H1 (cell line): ENCODE measurements around the gene MFAP1. TPM values are rescaled to one million over a fixed set of nuclear protein-coding genes. Genes with fewer than 3 reads are reported as not detected.

Experiments
- CTCF ChIA-PET: fragments of 300-600 bp; sonication (Branson Sonifier 250); formaldehyde crosslinking; loops from one replicate; lab custom pipeline; 2021; ENCODE audit not compliant: partially characterized antibody; lab: Charles Lee
- POLR2A ChIA-PET: fragments of 300-600 bp; sonication (Branson Sonifier 250); formaldehyde crosslinking; loops from one replicate; lab custom pipeline; 2021; ENCODE audit warnings: inconsistent platforms; ENCODE audit not compliant: partially characterized antibody; lab: Charles Lee
- DNase-seq, 2 experiments: peaks; one replicate each; pipeline versions ENCODE4 v3.0.0 to v3.0.0-alpha.2; 2010 to 2022; ENCODE audit warnings: low spot score in 2 of 2, low read depth in 1 of 2, mixed read lengths in 1 of 2
- FAIRE-seq: peaks from 2 replicates; lab custom pipeline; 2011; peaks lifted over from hg19 to GRCh38; lab: Jason Lieb, UNC
- H2AFZ ChIP-seq: 2 replicates; pipeline ENCODE4 v1.8.1; 2012; ENCODE audit warnings: low read length, inconsistent platforms
- H2AK5ac ChIP-seq: 2 replicates; pipeline ENCODE4 v1.6.1; 2013; ENCODE audit warnings: low read depth, low read length
- H2BK120ac ChIP-seq: replicated peaks from 2 replicates; pipeline ENCODE3; 2013; ENCODE audit warnings: low read depth, low read length, inconsistent platforms
- H2BK12ac ChIP-seq: 2 replicates; pipeline ENCODE4 v1.6.1; 2013; ENCODE audit warnings: low read depth, low read length
- H2BK15ac ChIP-seq: 2 replicates; pipeline ENCODE4 v1.6.1; 2013; ENCODE audit warnings: low read length
- H2BK20ac ChIP-seq: 2 replicates; pipeline ENCODE4 v1.6.1; 2013; ENCODE audit warnings: low read length
- H2BK5ac ChIP-seq: 2 replicates; pipeline ENCODE4 v1.6.1; 2013; ENCODE audit warnings: low read depth, low read length
- H3K14ac ChIP-seq: 2 replicates; pipeline ENCODE4 v1.6.1; 2013; ENCODE audit warnings: inconsistent platforms; ENCODE audit not compliant: insufficient read length
- H3K18ac ChIP-seq: 2 replicates; pipeline ENCODE4 v1.6.1; 2013; ENCODE audit warnings: low read length; ENCODE audit errors: extremely low read depth
- H3K23ac ChIP-seq: 2 replicates; pipeline ENCODE4 v1.6.1; 2013; ENCODE audit warnings: inconsistent platforms; ENCODE audit not compliant: insufficient read length
- H3K23me2 ChIP-seq: 2 replicates; pipeline ENCODE4 v1.6.1; 2013; ENCODE audit warnings: low read depth, low read length
- H3K27ac ChIP-seq: 2 replicates; pipeline ENCODE4 v1.6.1; 2011; ENCODE audit warnings: low read depth, low read length, inconsistent platforms
- H3K27me3 ChIP-seq, 4 experiments: replicated peaks in 1 of 4; 1 replicate in 1 of 4; 2 replicates in 3 of 4; pipeline versions ENCODE4 v1.6.1 to v1.8.1; 2011 to 2013; ENCODE audit warnings: low read length in 3 of 4, mild to moderate bottlenecking in 3 of 4, inconsistent platforms in 2 of 4, mixed read lengths in 2 of 4, moderate library complexity in 1 of 4; ENCODE audit not compliant: control insufficient read depth in 3 of 4, insufficient read depth in 3 of 4; ENCODE audit errors: extremely low read depth in 1 of 4
- H3K36me3 ChIP-seq, 4 experiments: 2 replicates each; pipeline versions ENCODE4 v1.6.1 to v1.8.1; 2011 to 2013; ENCODE audit warnings: mild to moderate bottlenecking in 4 of 4, low read length in 3 of 4, moderate library complexity in 2 of 4, control low read depth in 1 of 4, inconsistent platforms in 1 of 4; ENCODE audit not compliant: insufficient read depth in 4 of 4, control insufficient read depth in 2 of 4
- H3K4ac ChIP-seq: replicated peaks from 2 replicates; pipeline ENCODE3; 2013; ENCODE audit warnings: low read length, low read depth, mixed read lengths, inconsistent platforms; ENCODE audit not compliant: insufficient read length
- H3K4me1 ChIP-seq, 4 experiments: replicated peaks in 1 of 4; 1 replicate in 1 of 4; 2 replicates in 3 of 4; pipeline versions ENCODE4 v1.6.1 to v1.8.1; 2011 to 2013; ENCODE audit warnings: low read length in 3 of 4, inconsistent platforms in 2 of 4, mixed read lengths in 1 of 4; ENCODE audit not compliant: insufficient read depth in 4 of 4, control insufficient read depth in 3 of 4
- H3K4me2 ChIP-seq, 2 experiments: 2 replicates each; pipeline versions ENCODE4 v1.6.1 to v1.8.1; 2011 to 2013; ENCODE audit warnings: low read depth in 2 of 2, low read length in 2 of 2, control low read depth in 1 of 2, inconsistent platforms in 1 of 2, mild to moderate bottlenecking in 1 of 2; ENCODE audit not compliant: insufficient read depth in 1 of 2
- H3K4me3 ChIP-seq, 4 experiments: fragments of 200-600, 300-600 bp in 1 of 4; sonication (generic), shearing (Covaris generic), sonication (Bioruptor Twin) in 1 of 4; 2 replicates each; pipeline versions ENCODE4 v1.5.1 to v1.8.1; 2011 to 2016; ENCODE audit warnings: low read length in 4 of 4, low read depth in 3 of 4, control low read depth in 2 of 4, inconsistent platforms in 2 of 4, mild to moderate bottlenecking in 2 of 4, mixed read lengths in 1 of 4, moderate library complexity in 1 of 4; ENCODE audit not compliant: insufficient read depth in 2 of 4; ENCODE audit errors: extremely low read depth in 1 of 4
- H3K56ac ChIP-seq: replicated peaks from 2 replicates; pipeline ENCODE3; 2013; ENCODE audit warnings: low read depth, mild to moderate bottlenecking, mixed read lengths, low read length, inconsistent platforms; ENCODE audit not compliant: insufficient read length
- H3K79me1 ChIP-seq: 2 replicates; pipeline ENCODE4 v1.6.1; 2013; ENCODE audit warnings: low read depth, low read length, control low read depth
- H3K79me2 ChIP-seq, 2 experiments: 2 replicates each; pipeline versions ENCODE4 v1.6.1 to v1.8.1; 2012 to 2013; ENCODE audit warnings: low read length in 2 of 2, mild to moderate bottlenecking in 2 of 2, inconsistent platforms in 1 of 2; ENCODE audit not compliant: insufficient read depth in 2 of 2, control insufficient read depth in 1 of 2
- H3K9ac ChIP-seq, 4 experiments: replicated peaks in 1 of 4; 1 replicate in 1 of 4; 2 replicates in 3 of 4; pipeline versions ENCODE4 v1.6.1 to v1.8.1; 2011 to 2013; ENCODE audit warnings: low read depth in 3 of 4, low read length in 3 of 4, control low read depth in 2 of 4, mild to moderate bottlenecking in 2 of 4, moderate library complexity in 2 of 4, inconsistent platforms in 1 of 4; ENCODE audit errors: extremely low read depth in 1 of 4
- H3K9me3 ChIP-seq, 2 experiments: 2 replicates each; pipeline versions ENCODE4 v1.6.1 to v1.8.1; 2012 to 2013; ENCODE audit warnings: mild to moderate bottlenecking in 2 of 2, moderate library complexity in 2 of 2, control low read depth in 1 of 2, inconsistent platforms in 1 of 2, low read depth in 1 of 2, low read length in 1 of 2, mixed read lengths in 1 of 2; ENCODE audit not compliant: insufficient read depth in 2 of 2
- H4K20me1 ChIP-seq, 2 experiments: replicated peaks in 1 of 2; 2 replicates each; pipeline versions ENCODE3 to v1.8.1; 2011 to 2013; ENCODE audit warnings: inconsistent platforms in 2 of 2, low read length in 2 of 2, mild to moderate bottlenecking in 1 of 2; ENCODE audit not compliant: insufficient read depth in 2 of 2, control insufficient read depth in 1 of 2
- H4K5ac ChIP-seq: 2 replicates; pipeline ENCODE4 v1.6.1; 2013; ENCODE audit warnings: low read length, low read depth, mixed read lengths, inconsistent platforms; ENCODE audit not compliant: insufficient read length
- H4K8ac ChIP-seq: 2 replicates; pipeline ENCODE4 v1.8.0; 2013; ENCODE audit warnings: mild to moderate bottlenecking, moderate library complexity, low read length, inconsistent platforms; ENCODE audit not compliant: insufficient read depth; ENCODE audit errors: extremely low read depth
- H4K91ac ChIP-seq: replicated peaks from 2 replicates; pipeline ENCODE3; 2013; ENCODE audit warnings: low read length, mixed read lengths, inconsistent platforms; ENCODE audit not compliant: insufficient read length
- POLR2AphosphoS5 ChIP-seq: IDR thresholded peaks from 2 replicates; pipeline ENCODE4 v1.6.1; 2011; ENCODE audit warnings: low read depth, low read length
- RBBP5 ChIP-seq: IDR thresholded peaks from 2 replicates; pipeline ENCODE4 v1.7.1; 2012; ENCODE audit warnings: low read depth, mild to moderate bottlenecking, inconsistent platforms, low read length, moderate library complexity, borderline replicate concordance
- WGBS, 2 experiments: shearing (Covaris generic) in 1 of 2; methylation state at CpG; one replicate each; pipeline versions ENCODE4 v1.1.6 to v1.1.7; 2013 to 2015; ENCODE audit warnings: low lambda C conversion rate in 2 of 2, mixed read lengths in 2 of 2, inconsistent platforms in 1 of 2, low coverage in 1 of 2, missing lambda C conversion rate in 1 of 2; ENCODE audit not compliant: insufficient replicate concordance in 2 of 2, insufficient coverage in 1 of 2, insufficient read length in 1 of 2; ENCODE audit errors: extremely low coverage in 1 of 2, missing lambda C conversion rate in 1 of 2; 5-methylcytosine and 5-hydroxymethylcytosine counted together
- polyA plus RNA-seq, 7 experiments: library from polyadenylated mRNA; depleted of rRNA in 3 of 7; stranded (reverse) in 5 of 7; unstranded in 2 of 7; fragments of >200 nt in 5 of 7; fragments of 200-250 nt in 2 of 7; gene quantifications; 1 replicate in 5 of 7; 2 replicates in 1 of 7; 4 replicates in 1 of 7; pipeline versions ENCODE4 v1.2.1 to v1.2.3, GENCODE V29; 2011 to 2013; ENCODE audit warnings: missing spikeins in 2 of 7, mixed read lengths in 2 of 7
- total RNA-seq: library from RNA; stranded (reverse); fragmentation: NEBNext Ultra II Directional; extraction: Animal tissue kit (Norgen Biotek cat#: 25700); gene quantifications from 2 replicates; pipeline ENCODE4 v1.2.1, GENCODE V29; 2021

The MFAP1 gene
- total and polyA plus RNA-seq, 2 of the 8 experiments (the other 6 are each of a cell fraction or from before 2014, with no cell fraction given): 23.6 to 36.7 TPM

DNA sequence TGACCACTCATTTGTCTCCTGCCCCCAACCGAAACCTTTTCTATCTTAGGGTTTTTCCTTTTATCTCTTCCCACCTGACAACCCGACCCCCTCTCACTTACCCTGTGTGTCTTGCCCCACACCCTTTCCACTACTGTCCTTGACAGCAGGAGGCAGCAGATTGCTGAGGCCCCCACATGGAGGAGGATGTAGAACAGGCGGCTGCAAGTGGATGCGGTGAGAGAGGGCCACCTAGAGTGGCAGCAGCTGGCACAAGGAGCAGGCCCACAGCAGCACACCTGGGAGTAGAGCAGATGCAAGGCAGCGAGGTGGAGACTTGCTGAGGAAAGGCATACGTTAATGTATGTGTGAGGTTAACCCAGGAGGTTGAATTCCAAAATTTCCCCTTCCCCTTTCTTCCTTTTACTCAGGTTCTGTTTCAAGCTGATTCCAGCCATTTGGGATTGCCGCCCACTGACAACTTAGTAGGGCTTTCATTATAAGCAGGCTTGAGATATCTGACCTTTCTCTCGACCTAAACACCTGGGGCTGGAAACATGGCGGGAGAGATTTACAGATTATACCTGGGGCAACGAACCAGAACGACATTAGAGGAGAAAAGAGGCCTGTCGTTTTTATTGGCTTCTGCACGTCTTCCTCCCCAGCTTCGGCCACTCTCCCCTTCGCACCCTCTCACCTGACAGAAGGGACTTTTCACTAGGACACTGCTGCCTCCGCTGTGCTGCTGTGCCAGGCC lies 25.1 kb downstream of the MFAP1 start:
- H3K27me3 ChIP-seq: no peaks in the 10 kb centered on the region
- no peak overlapping the region for H3K23ac ChIP-seq
- no peaks in the 10 kb centered on the region for H3K23me2 ChIP-seq
- peaks cover 17 to 25% (median 20%) of the 10 kb centered on the region in 4 experiments for H3K4me1 ChIP-seq
- peaks cover 6% of the 10 kb centered on the region; the same call in 1 of the 2 replicates for H3K79me1 ChIP-seq
- no peak overlapping the region for H2AFZ ChIP-seq
- 83% methylated on average over 16 of the region's 16 CpGs; no CpG with 5 or more reads in 1 of the 2 experiments for WGBS, 2 experiments
- H4K8ac ChIP-seq: no peak overlapping the region; the same call in 1 of the 2 replicates
- peak overlapping the region; percentile 71; the same call in 1 of the 2 replicates for H2BK12ac ChIP-seq
- TF ChIP-seq POLR2AphosphoS5: peak; percentile 15; the same call in 1 of the 2 replicates
- TF ChIP-seq RBBP5: no peak
- ChIA-PET CTCF (interaction anchor here (1.9 kb wide), 1 partner anchor 23 kb away, joined by 5 read pairs; the partner anchor contains the start of gene ELL3), POLR2A (interaction anchor here (1.2 to 8.9 kb wide), 4 partner anchors 8 to 25 kb away, joined by 8 to 71 read pairs (median 32); partner anchors contain the start of genes ELL3 and MFAP1)
- H2AK5ac ChIP-seq: no peak overlapping the region
- H2BK120ac ChIP-seq: no peak overlapping the region
- DNase-seq (no peak), FAIRE-seq (no peak)
- H2BK15ac ChIP-seq: peak overlapping the region; percentile 31
- H3K4me3 ChIP-seq: 0 out of 8 replicates have a peak overlapping the region, but pooled peaks of 1 of the 4 experiments have one; percentile 11
- peaks cover 0 to 10% of the 10 kb centered on the region in 2 experiments for H4K20me1 ChIP-seq
- H2BK5ac ChIP-seq: peak overlapping the region; percentile 55; the same call in 1 of the 2 replicates
- no peak overlapping the region for H3K18ac ChIP-seq
- H3K4ac ChIP-seq: no peak overlapping the region
- H3K36me3 ChIP-seq: peaks cover 13 to 60% (median 18%) of the 10 kb centered on the region in 4 experiments
- H3K4me2 ChIP-seq: no peak overlapping the region; a peak in 2 of 4 replicates
- no peak overlapping the region for H3K9ac ChIP-seq
- no peaks in the 10 kb centered on the region for H3K9me3 ChIP-seq
- H3K56ac ChIP-seq: no peak overlapping the region
- H3K27ac ChIP-seq: peak overlapping the region; percentile 28; the same call in 1 of the 2 replicates
- H4K91ac ChIP-seq: no peak overlapping the region
- no peak overlapping the region for H3K14ac ChIP-seq
- H3K79me2 ChIP-seq: peaks cover 0 to 18% of the 10 kb centered on the region in 2 experiments; a peak in 2 of 4 replicates
- peak overlapping the region; percentile 28; the same call in 1 of the 2 replicates for H2BK20ac ChIP-seq
- H4K5ac ChIP-seq: peak overlapping the region; percentile 41
